ENCODE data around the gene SERTAD4.

SERTAD4 gene

GRCh38 chr1:210233495-210234328 lies 1.1 kb downstream of the SERTAD4 start:
- Histone ChIP-seq H3K79me2 (ENCODE audit: low read length) (no peaks in the 10 kb centered on the region), H3K4me2 (ENCODE audit: low read depth, low read length) (peak overlapping the region; percentile 97), H3K27ac (ENCODE audit: low read length) (no peak overlapping the region), H3K27me3 (replicated peaks; ENCODE audit: insufficient read depth, low read length) (peaks cover 7% of the 10 kb centered on the region; the same call in 1 of the 2 replicates), H3K9me2 (replicated peaks; ENCODE audit: insufficient read depth, low read length) (no peaks in the 10 kb centered on the region), H3K36me3 (replicated peaks; ENCODE audit: insufficient read depth, low read length) (no peaks in the 10 kb centered on the region), H3K9me3 (replicated peaks; ENCODE audit: insufficient read depth, low read length) (no peaks in the 10 kb centered on the region), H2AFZ (ENCODE audit: low read length) (peak overlapping the region; percentile 97), H3K4me3 (ENCODE audit: low read length) (peak overlapping the region; percentile 77), H3K4me1 (ENCODE audit: low read length) (no peaks in the 10 kb centered on the region), H3K9ac (ENCODE audit: low read length) (peak overlapping the region; percentile 26; the same call in 1 of the 2 replicates), H3F3A (ENCODE audit: insufficient read depth, low read length) (no peaks in the 10 kb centered on the region; the same call in none of the 2 replicates), H4K20me1 (ENCODE audit: insufficient read depth, low read length) (no peaks in the 10 kb centered on the region)
- peak; percentile 79 for DNase-seq
- TF ChIP-seq EZH2phosphoT487 (IDR thresholded peaks at IDR 0.05; ENCODE audit: low read length) (no peak), CTCF (IDR thresholded peaks at IDR 0.05; ENCODE audit: low read length) (no peak), EZH2 (optimal IDR thresholded peaks at IDR 0.05; ENCODE audit: low read depth, low read length) (no peak)

- Histone ChIP-seq H3K9me3 (replicated peaks; ENCODE audit: insufficient read depth, low read length) (no peaks in the 10 kb centered on the region), H3K27me3 (replicated peaks; ENCODE audit: insufficient read depth, low read length) (peaks cover 7% of the 10 kb centered on the region; the same call in 1 of the 2 replicates), H3K79me2 (ENCODE audit: low read length) (no peaks in the 10 kb centered on the region), H3K4me1 (ENCODE audit: low read length) (no peaks in the 10 kb centered on the region), H4K20me1 (ENCODE audit: insufficient read depth, low read length) (no peaks in the 10 kb centered on the region), H3K27ac (ENCODE audit: low read length) (no peak overlapping the region), H2AFZ (ENCODE audit: low read length) (peak overlapping the region; percentile 97), H3K9ac (ENCODE audit: low read length) (no peak overlapping the region), H3K4me2 (ENCODE audit: low read depth, low read length) (peak overlapping the region; percentile 97), H3K4me3 (ENCODE audit: low read length) (peak overlapping the region; percentile 77), H3F3A (ENCODE audit: insufficient read depth, low read length) (no peaks in the 10 kb centered on the region; the same call in none of the 2 replicates), H3K9me2 (replicated peaks; ENCODE audit: insufficient read depth, low read length) (no peaks in the 10 kb centered on the region), H3K36me3 (replicated peaks; ENCODE audit: insufficient read depth, low read length) (no peaks in the 10 kb centered on the region)
- no peak for DNase-seq
- TF ChIP-seq EZH2 (optimal IDR thresholded peaks at IDR 0.05; ENCODE audit: low read depth, low read length) (no peak), EZH2phosphoT487 (IDR thresholded peaks at IDR 0.05; ENCODE audit: low read length) (no peak), CTCF (IDR thresholded peaks at IDR 0.05; ENCODE audit: low read length) (no peak)
Observed at GRCh38 chr1:210234329-210234757, 1.7 kb downstream of the SERTAD4 start.

GRCh38 chr1:210235363-210236053 lies 2.9 kb downstream of the SERTAD4 start:
- TF ChIP-seq CTCF (IDR thresholded peaks at IDR 0.05; ENCODE audit: low read length): no peak
- H3K27me3 ChIP-seq (replicated peaks; ENCODE audit: insufficient read depth, low read length): peaks cover 7% of the 10 kb centered on the region; the same call in 1 of the 2 replicates
- no peak overlapping the region for H3K4me2 ChIP-seq (ENCODE audit: low read depth, low read length)

More at GRCh38 chr1:210235363-210236053, 2.9 kb downstream of the SERTAD4 start:
- Histone ChIP-seq H3K36me3 (replicated peaks; ENCODE audit: insufficient read depth, low read length) (no peaks in the 10 kb centered on the region), H3F3A (ENCODE audit: insufficient read depth, low read length) (no peaks in the 10 kb centered on the region; the same call in none of the 2 replicates), H3K9me2 (replicated peaks; ENCODE audit: insufficient read depth, low read length) (no peaks in the 10 kb centered on the region), H4K20me1 (ENCODE audit: insufficient read depth, low read length) (no peaks in the 10 kb centered on the region), H3K79me2 (ENCODE audit: low read length) (no peaks in the 10 kb centered on the region), H3K4me1 (ENCODE audit: low read length) (no peaks in the 10 kb centered on the region), H2AFZ (ENCODE audit: low read length) (no peak overlapping the region), H3K9ac (ENCODE audit: low read length) (no peak overlapping the region), H3K27ac (ENCODE audit: low read length) (no peak overlapping the region), H3K9me3 (replicated peaks; ENCODE audit: insufficient read depth, low read length) (no peaks in the 10 kb centered on the region), H3K4me3 (ENCODE audit: low read length) (no peak overlapping the region)
- no peak for DNase-seq

Measured in MM.1S (cell line).